HG03196 (cell line): ENCODE data around the gene TRUB1.

Experiments used
- ATAC-seq: cut with Tn5 transposase; IDR thresholded peaks from one replicate; pipeline ENCODE4 v1.9.1; 2021; ENCODE audit not compliant: unreplicated experiment

Gene TRUB1

DNA sequence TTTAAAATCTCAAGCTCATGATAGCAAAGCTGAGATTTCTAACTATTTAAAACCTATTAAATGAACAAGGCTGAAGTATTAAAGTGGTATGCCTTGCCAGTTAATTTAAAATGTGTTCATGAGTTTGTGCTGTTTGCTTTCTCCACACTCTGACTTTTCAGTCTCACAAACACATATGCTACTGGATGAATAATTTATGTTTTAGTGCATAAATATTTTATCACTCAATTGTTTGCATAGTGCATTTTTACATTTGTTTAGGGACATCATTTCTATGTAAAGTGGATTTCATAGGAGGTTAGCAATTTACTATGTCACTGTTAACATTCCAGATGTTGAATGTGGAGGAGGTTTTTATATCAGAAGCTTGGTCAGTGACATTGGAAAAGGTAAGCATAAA, 36.0 kb downstream of the TRUB1 start:
- ATAC-seq: no peak

- ATAC-seq: no peak
Measured at GRCh38 chr10:114974625-114975024, 36.6 kb downstream of the TRUB1 start.

- ATAC-seq: no peak
Measured at GRCh38 chr10:114975091-114975490, 37.1 kb downstream of the TRUB1 start.

DNA sequence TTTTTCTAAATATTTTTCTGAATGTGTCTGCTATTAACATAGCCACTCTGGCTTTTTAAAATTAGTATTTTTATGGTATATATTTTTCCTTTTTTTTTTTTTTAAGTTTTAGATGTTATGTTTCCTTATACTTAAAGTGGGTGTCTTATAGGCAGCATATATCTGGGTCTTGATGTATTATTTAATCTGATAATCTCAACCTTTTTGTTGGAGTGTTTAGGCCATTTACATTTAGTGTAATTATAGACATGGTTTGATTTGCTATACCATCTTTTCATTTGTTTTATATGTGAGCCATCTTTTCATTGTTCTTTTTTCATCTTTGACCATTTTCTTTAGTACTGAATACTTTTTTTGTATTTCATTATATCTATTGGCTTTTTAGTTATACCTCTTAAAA, 45.0 kb downstream of the TRUB1 start:
- no peak for ATAC-seq

DNA sequence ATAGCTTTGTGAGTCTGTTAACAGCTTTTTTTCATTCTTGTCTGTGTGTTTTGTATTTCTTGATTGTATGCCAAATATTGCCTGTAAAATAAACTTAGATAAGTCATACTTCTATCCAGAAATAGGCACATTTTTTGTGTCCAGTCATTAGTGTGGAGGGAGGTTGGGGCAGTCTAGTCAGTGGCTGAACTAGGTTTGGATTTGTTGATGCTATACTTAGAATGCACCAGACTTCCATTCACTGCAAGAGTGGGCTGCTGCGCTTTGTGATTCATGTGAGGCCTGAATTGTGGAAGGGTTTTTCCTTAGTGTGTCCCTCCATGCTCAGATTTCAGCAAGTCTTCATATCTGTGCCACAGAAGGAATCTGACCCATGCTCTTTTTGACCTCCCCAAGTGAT, 50.0 kb downstream of the TRUB1 start:
- ATAC-seq: no peak

DNA sequence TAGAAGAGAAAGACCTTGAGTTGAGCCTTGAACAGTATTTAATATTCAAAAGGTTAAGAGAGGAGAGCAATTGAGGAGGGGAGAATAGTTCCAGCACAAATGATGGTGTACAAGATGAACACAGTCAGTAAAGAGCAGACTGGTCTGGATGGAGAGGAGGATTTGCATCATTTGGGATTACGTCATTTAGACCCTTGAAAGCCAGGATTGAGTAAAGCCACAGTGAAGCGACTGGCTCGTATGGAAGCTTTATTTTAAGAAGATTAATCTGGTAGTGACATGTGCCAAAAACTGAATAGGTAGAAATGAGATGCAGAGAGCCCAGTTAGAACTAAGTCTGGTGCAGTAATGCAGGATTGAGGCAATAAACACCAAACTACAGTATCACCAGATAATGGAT, 52.6 kb downstream of the TRUB1 start:
- ATAC-seq: no peak

DNA sequence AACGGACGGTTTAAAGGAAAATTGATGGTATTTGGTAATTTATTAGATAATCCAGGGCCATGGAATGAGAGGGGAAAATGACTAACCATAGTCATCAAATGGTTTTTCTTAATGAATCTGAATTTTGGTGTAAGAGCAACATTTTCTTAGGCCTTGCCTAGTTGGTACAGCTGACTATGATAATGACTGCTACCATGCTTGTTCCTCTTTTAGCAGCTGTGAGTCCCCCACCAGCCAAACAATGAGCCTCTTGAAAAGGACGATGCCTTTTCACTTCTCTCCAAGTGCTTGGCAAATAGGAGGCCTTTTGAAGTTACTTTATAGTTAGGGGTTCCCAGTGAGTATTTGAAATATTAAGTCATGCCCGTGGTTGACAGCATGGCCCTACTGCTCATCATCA, 53.0 kb downstream of the TRUB1 start:
- ATAC-seq: no peak

DNA sequence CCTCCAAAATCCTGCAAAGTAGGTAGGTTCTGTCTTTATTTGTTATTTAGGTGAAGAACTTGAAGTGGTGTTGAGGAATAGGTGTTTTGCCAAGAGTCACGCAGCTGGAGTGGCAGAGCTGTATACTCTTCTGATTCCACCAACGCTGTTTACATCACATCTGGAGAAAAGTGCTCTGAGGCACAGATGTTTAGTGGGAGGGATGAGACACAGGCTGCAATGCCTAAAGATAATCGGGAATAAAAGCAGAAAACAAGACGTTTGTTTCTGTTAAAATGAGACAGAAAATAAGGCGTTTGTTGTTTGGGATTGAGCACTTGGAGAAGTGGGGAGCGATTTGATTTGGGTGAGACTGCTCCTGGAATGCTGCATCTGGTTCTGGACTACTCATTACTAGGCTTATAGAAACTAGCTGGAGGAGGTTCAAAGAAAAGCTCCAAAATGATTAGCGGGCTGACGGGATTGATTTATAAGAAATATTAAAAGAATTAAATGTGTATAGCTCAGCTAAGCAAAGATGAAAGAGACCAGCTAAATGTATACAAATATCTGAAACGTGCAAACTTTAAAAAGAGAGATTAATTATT, 54.3 kb downstream of the TRUB1 start:
- ATAC-seq: no peak

- no peak for ATAC-seq
Measured at GRCh38 chr10:114995468-114996247, 57.7 kb downstream of the TRUB1 start.

GRCh38 chr10:114996542-114996941, 58.5 kb downstream of the TRUB1 start:
- ATAC-seq: no peak

DNA sequence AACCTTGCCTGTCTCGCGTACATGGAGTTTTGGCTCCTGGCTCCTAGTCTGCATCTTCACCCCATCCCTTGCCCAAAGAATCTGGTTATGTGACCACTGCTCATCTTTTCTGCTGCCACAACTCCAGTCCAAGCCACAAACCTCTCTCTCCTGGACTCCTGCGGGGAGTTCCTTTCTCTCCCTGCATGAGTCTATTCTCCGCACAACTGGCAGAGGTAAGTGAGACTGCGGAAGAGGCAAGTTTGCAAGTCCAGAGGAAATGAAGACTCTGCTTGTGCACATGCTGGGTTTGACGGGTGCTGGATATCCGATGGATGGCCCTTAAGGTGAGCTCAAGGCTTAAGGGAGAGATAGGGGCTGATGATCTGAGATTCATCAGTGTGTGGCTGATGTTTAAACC, 61.0 kb downstream of the TRUB1 start:
- no peak for ATAC-seq

GRCh38 chr10:115001506-115002381, 63.7 kb downstream of the TRUB1 start:
- ATAC-seq: no peak

DNA sequence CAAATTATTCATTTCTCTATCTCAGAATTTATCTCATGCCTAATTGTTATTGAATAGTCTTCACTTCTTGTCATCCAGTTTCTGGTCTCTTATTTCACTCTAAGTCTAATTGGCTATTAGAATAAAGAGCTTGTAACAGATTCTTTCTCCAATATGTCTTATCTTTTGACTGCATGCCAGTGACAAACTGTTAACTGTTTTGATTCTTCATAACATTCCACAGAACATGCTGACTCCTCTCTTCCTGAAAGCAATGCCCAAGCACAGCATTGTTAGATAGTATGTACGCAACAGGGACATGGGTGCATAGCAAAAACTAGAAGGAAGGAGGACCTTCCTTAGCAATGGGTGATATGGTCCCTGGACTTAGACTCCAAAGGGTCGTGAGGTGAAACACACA, 65.4 kb downstream of the TRUB1 start:
- ATAC-seq: no peak

GRCh38 chr10:115004236-115004862, 66.4 kb downstream of the TRUB1 start:
- ATAC-seq: no peak

DNA sequence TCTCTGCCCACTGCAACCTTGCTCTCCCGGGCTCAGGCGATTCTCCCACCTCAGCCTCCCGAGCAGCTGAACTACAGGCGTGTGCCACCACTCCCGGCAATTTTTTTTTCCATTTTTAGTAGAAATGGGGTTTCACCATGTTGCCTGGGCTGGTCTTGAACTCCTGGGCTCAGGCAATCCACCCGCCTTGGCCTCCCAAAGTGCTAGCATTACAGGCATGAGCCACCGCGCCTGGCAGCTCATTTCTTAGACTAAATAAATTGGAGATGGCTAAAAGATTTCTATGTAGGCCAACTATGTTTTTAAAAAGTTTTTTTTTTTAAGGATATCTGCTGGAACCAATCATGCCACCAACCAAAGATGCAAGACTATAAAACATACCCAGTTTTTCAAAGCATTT, 67.8 kb downstream of the TRUB1 start:
- no peak for ATAC-seq

- no peak for ATAC-seq
Measured at GRCh38 chr10:115018185-115018931, 80.4 kb downstream of the TRUB1 start.

DNA sequence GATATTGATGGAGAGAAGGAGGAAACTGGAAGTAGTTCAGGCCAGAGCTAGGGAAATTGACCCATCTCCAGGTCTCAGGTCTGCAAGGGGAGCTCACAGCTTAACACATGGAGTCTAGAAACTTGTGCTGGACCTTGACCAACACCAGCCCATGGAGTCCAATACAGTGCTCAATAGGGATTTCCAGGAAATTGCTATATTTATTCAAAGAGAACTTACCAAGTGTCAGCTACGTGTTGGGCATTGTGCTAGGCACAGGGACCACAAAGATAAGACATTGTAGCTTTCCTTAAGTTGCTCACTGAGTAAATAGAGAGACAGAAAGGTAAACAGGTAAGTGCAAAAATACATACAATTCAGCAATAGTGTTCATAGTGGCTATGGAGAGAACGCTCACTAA, 82.5 kb downstream of the TRUB1 start:
- ATAC-seq: no peak

GRCh38 chr10:115022733-115023132, 84.7 kb downstream of the TRUB1 start:
- no peak for ATAC-seq

GRCh38 chr10:115023715-115024114, 85.7 kb downstream of the TRUB1 start:
- no peak for ATAC-seq

- no peak for ATAC-seq
Measured at GRCh38 chr10:115024371-115024770, 86.4 kb downstream of the TRUB1 start.
